ENCODE data around the gene CCDC127.

CCDC127 gene

DNA sequence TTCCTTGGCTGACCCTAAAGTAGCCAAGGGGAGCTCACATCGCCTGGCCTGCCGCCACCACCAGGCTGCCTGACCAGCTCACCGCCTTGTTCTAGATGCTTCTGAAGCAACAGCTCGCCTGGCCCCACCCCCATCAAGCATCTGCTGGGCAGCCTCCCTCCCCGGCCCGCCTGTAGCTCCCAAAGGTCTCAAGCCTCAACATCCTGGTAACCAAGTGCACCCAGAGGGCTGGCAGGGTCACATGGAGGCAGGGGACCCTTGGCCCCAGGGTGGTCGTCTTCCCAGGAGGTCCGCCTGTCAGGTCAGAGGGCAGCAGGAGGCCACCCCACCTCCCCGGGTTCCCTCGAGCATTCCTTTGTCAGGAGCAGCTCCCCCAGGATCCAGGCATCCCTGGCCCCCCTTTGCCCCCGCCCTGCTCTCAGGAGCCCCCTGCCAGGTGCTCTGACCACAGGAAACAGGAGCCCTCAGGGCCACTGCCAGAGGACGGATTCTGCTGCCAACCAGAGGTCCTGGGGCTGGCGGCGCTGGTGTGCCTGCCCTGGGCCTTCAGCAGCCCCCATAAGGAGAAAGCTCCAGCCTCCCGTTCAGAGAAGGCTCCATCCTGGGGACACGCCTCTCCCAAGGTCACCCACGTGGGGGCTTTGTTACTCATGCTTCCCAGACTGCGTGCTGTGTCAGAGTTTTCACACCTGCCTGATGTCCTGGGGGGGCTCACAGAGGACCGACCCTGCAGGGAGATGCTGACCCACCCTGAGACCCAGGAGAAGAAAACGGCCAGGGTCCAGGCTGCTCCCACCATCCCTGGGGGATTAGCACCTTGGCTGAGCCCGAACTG, 30.1 kb downstream of the CCDC127 start:
- DNase-seq: no peak

DNA sequence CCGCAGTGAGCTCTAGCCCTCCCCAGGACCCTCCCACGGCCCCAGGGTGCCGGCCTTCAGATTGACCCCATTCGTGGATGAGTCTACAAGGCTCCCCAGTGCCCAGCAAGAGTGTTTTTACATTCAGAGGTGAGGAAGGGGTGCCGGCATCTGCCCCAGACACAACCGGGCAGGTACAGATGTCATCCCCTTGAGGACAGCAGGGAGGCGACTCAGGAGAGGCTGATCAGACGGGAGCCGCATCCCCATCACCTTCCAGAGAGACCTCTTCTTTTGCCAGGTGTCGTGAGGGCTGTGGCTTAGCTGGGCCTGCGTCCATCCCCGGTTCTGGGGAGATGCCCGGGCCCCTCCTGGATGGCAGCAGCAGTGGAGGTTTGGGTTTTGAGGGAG, 30.9 kb downstream of the CCDC127 start:
- DNase-seq: no peak

DNA sequence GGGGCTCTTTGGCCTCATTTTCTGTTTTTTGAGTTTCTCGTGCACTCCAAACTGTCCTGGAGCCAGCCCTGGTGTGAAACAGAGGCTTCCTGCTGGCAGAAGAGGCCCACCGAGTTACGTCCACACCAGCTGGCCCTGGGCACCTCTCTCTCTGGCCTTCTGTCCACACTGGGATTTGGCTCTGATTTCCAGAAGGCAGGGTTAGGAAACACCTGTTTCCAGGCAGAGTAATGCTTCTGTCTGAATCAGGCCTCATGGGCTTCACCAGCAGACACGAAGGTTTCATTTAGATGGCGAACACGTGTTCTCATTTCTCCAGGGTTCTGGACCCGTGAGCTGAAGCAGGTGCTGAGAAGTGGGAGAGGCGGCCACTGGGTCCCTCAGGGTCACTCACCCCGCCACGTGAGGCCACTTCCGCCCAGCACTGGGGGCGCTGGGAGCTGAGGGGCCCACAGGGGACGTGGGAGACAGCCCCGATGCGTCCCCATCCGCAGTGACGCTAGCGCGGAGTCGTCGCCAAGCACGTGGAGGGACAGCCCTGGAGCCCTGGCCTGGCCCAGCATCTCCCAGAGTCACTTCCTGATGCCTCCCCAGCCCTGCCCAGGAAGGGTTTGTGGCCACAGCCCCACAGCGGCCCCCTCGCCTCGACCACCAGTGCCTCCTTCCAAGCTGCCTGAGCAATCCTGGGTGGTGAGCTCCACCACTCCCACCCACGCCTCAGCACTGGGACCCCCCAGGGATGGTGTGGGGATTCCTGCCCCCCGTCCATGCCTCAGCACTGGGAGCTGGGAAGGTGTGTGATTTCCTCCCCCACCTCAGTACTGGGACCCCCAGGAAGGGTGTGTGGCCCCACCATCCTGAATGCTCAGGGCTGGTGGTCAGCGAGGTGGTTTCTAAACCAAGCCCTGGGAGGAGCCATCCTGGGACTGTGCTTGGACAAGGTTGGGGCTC, 31.6 kb downstream of the CCDC127 start:
- no peak for DNase-seq

DNA sequence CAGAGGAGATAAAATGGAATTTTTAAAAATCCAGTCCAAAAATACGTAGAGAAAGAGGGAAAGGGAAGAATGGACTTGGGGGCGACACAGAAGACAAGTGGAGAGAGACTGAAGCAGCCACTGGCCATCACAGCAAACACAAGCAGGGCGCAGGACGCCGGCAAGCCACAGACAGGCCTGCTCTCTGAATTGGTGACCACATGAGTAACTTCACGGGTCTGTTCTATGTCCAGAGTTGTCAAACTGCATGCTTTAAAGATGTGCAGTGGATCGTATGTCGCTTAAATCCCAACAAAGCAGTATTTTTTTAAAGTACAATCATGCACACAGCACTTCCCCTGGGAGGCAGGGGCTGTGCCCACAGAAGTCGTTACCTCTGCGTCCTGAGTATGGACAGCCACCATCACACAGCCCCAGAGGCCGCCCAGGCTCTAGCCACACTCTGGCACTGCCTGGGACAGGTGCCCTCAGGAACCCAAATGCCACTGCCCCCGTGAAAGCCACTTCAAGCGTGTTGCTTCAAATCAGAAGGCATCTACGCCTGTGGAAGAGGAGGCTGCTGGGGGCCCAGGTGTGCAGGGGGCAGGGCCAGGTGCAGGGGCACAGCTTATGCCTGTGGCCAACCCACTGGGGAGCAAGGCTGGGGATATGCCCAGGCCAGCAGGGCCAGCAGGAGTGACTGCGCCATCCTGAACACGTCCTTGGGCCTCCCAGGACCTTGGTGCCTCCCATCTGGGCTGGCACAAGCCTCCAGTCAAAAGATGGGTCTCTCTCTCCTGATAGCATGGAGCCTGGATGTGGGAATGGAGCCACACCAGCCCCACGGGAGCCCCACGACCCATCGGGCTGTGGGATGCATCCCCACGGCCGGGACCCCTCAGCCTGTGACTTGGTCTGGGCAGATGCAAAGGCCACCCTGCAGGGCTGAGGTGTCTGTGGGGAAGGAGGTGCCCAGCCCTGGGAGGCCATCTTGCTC, 32.6 kb downstream of the CCDC127 start:
- DNase-seq: no peak

DNA sequence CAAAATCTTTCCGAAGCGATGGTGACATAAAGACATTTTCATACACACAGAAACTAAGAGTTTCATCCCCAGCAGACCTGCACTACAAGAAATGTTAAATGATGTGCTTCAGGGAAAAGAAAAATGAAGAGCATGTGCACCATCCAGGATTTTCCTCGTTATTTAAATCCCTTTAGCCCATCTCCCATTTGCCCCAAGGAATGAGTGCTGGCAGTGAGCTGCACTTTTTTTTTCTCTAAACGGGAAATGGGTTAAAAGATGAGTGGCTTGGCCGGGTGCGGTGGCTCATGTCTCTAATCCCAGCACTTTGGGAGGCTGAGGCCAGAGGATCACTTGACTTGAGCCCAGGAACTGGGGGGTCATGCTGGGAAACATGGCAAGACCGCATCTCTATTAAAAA, 33.5 kb downstream of the CCDC127 start:
- DNase-seq: no peak

DNA sequence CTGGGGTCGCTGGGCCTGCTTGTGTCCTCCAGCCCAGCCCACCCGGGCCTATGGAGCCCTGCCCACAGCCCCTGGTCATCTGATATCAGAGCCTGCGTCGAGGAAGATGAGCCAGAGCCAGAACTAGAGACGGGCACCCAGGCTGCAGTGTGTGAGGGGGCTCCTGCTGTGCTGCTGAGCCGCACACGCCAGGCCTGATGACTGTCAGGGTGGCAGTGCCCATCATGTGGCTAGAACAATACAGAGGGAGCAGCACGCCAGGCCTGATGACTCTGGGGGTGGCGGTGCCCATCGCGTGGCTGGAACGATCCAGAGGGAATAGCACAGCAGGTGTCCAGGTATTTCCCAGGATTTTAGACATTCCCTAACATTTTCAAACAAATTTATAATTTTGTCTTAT, 35.8 kb downstream of the CCDC127 start:
- no peak for DNase-seq

DNA sequence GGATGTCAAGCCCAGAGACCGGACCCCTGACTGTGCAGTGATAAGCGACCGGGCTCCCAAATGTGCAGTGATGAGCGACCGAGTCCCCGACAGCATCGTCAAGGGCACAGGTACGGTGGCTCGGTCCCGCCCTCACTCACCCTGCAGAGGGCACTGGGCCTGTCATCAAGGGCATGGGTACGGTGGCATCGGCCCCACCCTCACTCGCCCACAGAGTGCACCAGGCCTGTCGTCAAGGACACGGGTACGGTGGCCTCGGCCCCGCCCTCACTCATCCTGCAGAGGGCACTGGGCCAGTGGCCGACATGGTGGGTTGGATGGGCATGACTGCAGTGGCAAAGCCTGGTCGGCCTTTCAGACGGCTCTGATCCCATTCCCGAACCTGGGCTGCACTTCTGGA, 36.4 kb downstream of the CCDC127 start:
- no peak for DNase-seq

DNA sequence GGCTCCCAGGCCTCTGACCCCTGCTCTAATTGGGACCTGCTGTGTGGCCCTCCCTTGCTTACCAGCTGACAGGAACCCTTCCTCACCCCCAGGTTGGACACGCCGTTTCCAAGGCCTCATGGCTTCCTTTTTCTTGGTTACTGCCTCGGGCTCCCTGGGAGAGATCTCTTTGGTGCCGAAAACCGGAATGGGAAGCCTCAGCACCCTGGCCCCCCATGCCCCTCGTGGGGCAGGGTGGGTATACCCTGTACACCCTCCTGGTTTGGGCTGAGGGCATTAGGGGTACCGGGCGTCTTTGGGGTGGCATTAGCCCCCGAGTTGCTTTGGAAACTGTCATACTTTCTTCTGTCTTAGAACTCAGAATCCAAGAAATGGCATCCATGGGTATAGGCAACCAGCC, 36.8 kb downstream of the CCDC127 start:
- no peak for DNase-seq

DNA sequence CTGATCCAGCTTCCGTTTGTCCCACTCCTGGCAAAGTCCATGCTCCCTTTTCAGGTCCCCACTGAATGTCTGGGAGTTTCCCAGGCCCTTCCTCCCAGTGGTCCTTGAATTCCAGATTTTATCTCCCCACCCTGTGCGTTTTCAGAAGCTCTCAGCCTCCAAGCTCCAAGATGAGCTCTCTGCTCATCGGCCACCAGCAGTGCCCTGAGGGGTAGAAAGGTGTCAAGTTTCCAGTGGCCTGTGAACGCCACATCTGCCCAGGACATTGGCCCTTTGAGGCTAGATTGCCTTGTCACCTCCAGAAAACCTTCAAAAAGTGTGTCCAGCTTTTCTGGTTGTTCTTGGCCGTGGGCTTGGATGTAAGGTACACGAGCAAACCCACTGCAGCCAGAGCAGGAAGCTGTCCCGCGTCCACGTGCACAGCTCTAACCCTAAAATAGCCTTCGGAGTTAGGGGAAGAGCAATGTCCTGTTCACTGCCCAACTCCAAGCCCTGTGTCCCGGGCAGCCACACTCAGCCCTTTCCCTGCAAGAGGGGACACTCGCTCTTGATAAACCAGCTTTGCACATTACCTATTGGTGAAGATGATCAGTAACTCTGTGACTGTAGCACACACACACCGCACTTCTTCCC, 37.6 kb downstream of the CCDC127 start:
- DNase-seq: no peak

DNA sequence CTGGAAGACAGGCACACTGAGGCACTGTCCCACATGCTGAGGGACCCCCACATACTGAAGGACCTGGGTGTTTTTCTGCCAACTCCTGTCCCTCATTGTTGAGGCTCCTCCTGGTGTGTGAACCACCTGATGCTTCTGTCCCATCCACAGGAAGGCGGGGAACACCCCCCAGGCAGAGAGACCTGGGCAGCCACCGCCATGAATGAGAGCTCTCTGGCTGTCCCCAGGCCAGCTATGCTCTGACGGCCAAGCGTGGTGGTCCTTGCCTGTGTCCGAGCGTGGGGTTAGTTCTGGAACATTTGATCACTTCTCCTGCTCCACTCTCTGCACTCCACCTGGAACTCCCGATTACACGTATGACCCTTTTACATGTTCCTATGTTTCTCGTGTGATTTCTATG, 38.6 kb downstream of the CCDC127 start:
- no peak for DNase-seq

DNA sequence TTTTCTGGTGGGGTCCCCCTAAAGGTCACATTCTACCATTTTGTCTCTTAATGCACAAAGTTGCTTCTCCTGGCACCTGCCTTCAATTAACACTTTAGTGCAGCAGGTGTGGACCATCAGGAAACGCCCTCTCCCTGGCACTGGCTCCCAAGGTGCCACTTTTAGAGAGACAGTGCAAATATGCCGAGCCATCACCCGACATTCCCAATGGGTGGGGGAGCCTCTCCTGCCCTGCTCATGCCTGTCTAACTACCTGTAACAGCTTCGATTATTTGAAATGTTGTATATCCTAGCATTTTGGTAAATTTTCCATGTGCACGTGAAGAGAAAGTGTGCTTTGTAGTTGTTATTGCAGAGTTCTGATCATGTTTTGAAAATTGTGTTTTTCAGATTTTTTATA, 39.8 kb downstream of the CCDC127 start:
- no peak for DNase-seq

DNA sequence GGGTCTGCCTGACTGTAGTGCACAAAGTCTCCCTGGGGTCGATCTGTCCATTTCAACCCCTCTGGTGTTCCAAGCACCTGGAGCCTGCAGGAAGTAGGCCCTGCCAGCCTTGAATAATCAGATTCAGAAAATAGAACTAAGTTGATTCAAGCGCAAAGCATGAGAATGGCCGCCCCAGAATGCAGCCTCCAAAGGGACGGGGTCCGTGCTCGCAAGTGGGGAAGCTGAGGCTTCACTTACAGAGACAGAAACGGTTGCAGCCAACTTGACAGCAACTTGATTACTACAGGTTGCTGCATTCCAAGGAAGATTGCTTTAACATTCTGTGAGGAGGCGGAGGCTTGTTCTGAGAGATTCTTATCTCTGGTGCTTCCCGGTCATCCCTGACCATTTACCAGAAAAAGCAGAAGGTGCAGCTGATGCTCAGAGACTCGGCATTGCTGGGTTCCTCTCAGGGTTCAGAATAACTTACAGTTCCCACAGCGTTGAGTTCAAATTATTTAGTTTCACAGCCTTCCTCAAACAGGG, 41.6 kb downstream of the CCDC127 start:
- no peak for DNase-seq

DNA sequence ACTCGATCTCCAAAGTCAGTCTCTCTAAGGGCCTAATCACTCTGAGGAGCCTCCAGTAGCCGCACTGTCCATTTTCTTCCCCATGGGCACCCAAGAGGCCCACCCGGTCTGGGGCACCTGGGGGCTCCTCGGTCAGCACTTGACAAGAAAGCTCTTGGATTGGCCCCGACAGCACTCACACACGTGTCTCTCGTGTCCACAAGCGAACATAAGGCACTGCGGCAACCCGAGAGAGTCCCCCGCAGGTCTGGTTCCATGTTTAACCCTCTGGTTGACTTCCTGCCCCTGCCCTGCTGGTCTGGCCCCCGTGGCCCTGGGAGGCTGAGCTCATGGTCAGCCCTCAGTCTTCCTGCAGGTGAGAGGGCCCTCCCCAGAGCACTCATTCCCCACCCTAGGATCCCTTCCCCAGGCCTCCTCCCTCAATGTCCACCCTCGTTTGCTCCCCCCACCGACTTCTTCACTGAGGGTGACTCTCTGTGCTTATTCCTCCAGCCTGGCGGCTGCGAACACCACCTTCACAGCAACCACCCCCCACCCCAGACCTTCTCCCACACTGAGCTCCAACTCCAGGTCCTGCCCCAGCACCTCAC, 43.0 kb downstream of the CCDC127 start:
- no peak for DNase-seq

DNA sequence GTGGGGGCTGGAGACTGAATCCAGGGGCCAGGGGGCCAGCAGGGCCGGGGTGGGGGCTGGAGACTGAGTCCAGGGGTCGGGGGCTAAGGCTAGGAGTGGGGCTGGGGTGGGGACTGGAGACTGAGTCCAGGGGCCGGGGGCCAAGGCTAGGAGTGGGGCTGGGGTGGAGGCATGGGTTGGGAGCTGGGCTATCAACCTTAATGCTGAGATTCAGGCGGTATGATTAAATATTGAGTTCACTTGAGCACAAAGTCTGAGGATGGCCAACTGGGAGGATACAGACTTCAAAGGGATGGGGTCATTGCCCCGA, 43.7 kb downstream of the CCDC127 start:
- no peak for DNase-seq

DNA sequence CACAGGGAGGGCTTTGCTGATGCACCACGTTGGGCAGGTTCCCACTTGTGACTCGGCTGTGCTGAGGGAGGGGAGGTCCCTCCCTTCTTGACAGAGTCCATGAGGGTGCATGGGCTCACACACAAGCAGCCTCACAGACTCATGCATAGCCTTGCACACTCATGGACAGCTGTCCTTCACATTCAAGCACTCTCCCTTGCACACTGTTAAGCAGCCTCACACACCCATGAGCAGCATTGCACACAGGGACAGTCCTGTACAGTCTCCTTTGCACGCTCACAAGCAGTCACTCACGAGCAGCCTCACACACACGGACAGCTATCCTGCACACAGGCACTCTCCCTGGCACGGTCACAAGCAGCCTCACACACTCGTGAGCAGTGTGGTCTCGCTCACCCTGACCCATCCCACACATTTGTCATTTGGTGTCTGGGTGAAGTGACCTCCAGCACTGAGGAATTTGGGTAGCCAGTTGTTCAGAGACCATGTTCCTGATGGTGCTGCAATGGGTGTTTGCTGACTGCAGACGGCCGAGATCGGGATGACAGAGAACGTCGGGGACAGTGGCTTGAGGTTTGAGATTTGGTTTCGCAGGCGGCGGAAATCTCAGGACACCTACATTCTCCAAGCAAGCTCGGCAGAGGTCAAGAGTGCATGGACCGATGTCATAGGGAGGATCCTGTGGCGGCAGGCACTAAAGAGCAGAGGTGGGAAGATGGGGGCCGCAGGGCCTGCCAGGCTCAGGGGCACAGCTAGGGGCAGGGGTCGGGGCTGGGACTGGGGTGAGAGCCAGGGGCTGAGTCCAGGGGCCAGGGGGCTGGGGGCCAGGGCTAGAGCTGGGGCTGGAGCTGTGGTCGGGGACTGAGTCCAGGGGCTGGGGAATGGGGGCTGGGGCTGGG, 44.3 kb downstream of the CCDC127 start:
- DNase-seq: no peak

DNA sequence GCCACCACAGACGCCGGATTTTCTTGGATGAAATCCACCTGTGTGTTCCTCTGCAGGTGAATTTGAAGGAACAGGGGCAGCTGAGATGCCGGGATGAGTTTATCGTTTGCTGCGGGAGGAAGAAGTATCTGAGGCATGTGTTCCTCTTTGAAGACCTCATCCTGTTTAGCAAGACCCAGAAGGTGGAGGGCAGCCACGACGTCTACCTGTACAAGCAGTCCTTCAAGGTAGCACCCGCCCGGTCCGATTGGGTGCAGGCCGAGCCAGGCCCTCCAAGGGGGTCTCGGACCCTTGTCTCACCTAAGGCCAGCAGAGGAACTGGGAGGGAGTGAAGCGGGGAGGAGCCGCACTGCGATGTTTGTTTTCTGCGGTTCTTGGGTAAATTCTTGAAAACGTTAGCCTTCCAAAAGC, 45.1 kb downstream of the CCDC127 start:
- no peak for DNase-seq

DNA sequence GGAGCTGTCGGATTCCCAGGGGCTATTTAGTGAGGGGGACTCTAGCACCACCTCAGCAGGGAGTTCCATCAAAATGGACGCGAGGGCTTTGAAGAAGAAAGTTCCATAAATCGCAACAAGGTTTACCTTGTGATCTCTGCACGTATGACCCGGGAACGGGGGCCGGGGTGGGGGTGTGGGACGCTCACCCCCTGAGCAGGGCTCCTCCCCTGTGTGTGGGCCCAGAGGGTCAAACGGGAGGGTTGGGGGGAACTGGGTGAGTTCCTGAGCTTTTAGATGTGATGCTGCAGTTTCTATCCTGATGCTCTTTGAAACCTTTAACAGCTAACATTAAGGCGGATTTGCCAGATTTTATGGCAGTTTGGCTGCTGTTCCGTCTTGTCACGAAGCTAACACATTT, 45.5 kb downstream of the CCDC127 start:
- no peak for DNase-seq

DNA sequence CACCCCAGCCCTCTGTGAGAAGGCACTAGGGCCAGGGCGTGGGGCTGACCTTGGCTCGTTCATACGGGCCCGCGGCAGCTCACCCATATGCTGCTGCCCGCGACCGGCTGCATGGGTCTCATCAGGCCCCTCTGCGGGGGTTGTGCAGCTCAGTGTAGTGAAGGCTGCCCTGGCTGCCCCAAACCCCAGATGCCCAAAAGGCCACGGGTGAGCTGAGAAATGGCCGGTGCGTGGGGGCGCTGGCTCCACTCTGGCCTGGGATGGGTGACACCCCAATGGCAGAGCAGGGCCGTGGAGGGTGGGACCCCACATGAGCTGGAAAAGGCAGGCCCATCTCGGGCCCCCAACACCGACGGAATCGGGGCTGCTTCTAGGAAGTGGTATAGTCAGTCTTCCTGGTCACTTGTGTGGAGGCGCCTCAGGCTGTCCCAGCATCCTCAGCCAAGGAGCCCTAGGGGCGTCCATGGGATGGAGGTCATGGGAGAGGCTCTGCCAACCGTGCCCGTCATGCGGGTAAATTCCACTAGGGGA, 46.1 kb downstream of the CCDC127 start:
- no peak for DNase-seq

DNA sequence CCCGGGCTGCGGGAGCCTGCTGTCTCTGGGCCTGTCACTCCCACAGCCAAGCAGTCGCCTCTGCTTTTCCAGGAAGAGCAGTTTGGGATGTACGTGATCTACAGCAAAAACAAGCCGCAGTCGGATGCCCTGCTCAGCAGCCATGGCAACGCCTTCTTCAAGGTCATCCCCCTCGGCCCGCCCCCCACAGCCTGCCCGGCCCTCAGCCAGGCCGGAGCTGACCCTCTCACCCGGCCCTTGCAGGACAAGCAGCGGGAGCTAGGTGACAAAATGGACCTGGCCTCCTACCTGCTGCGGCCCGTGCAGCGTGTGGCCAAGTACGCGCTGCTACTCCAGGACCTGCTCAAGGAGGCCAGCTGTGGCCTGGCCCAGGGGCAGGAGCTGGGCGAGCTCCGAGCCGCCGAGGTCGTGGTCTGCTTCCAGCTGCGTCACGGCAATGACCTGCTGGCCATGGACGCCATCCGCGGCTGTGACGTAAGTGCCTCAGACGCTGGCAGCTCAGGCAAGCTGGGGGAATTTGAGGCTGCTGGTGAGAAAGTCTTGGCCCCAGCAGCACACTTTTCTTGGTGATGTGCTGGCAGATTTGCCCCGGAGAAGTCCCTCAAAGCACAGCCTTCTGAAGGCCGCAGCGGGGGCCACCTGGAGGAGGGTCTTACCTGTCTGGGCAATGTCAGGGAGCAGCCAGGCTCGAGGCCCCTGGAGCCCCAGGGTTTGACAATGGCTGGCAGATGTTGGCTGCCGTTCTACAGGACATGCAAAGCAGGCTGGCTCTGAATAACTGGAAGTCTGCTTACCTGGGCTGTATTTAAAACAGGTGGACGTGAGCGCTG, 46.8 kb downstream of the CCDC127 start:
- DNase-seq: no peak

DNA sequence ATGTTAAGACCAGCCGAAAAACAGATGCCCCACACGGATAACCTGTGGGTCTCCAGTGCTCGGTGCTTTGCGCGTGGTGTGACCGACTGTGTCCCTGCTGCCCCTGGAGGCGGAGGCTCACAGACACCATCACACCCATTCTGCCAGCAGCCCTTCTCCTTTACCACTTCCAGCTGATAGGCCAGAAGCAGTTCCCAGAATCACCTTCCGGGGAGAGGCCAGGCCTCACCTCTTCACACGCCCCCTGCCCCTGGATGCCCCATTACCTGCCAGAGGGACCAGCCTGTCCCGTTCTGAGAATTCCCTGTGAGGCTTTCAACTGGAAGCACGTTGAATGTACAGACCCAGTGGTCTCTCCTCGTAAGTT, 48.2 kb downstream of the CCDC127 start:
- DNase-seq: no peak
